Activated CD8-positive, alpha-beta memory T cell treated with anti-CD3 and anti-CD28 coated beads for 4 hours (primary cell): ENCODE data around the gene EMD.

Experiments
- DNase-seq, 2 donors: peaks; one replicate each; pipeline ENCODE4 v3.0.0-alpha.2; 2020; ENCODE audit warnings: low read depth in 2 of 2

EMD gene

GRCh38 chrX:154355094-154355775, 23.9 kb upstream of the EMD start:
- no peak for DNase-seq

- DNase-seq, result no peak
Measured at GRCh38 chrX:154355776-154356140, 23.3 kb upstream of the EMD start.

GRCh38 chrX:154356596-154356995, 22.5 kb upstream of the EMD start:
- no peak for DNase-seq

- DNase-seq, result no peak
Measured at GRCh38 chrX:154357205-154357604, 21.9 kb upstream of the EMD start.

- no peak for DNase-seq
Measured at GRCh38 chrX:154358011-154358410, 21.1 kb upstream of the EMD start.

GRCh38 chrX:154358829-154359228, 20.3 kb upstream of the EMD start:
- DNase-seq, result no peak

- no peak for DNase-seq
Measured at GRCh38 chrX:154359362-154360154, 19.5 kb upstream of the EMD start.

- no peak for DNase-seq
Measured at GRCh38 chrX:154360155-154360713, 18.9 kb upstream of the EMD start.

- no peak for DNase-seq
Measured at GRCh38 chrX:154362085-154362742, 16.9 kb upstream of the EMD start.

GRCh38 chrX:154363706-154364439, 15.2 kb upstream of the EMD start:
- no peak for DNase-seq

- DNase-seq, result no peak
Measured at GRCh38 chrX:154365052-154365600, 14.0 kb upstream of the EMD start.

GRCh38 chrX:154365997-154366665, 13.0 kb upstream of the EMD start:
- DNase-seq, result no peak

- no peak for DNase-seq
Measured at GRCh38 chrX:154366666-154367055, 12.4 kb upstream of the EMD start.

- DNase-seq, result no peak
Measured at GRCh38 chrX:154367474-154368308, 11.4 kb upstream of the EMD start.

- peak; percentile 90 to 92 for DNase-seq
Measured at GRCh38 chrX:154368630-154369448, 10.3 kb upstream of the EMD start.

- DNase-seq, result peak; percentile 59 to 65
Measured at GRCh38 chrX:154369449-154370299, 9.4 kb upstream of the EMD start.

- DNase-seq, result no peak
Measured at GRCh38 chrX:154370300-154371016, 8.6 kb upstream of the EMD start.
